Esophagus squamous epithelium (tissue), 4 donors: Measurements from ENCODE around the gene THADA.

Experiments used
- CTCF ChIP-seq, 6 experiments: fragments of 450-650 bp in 4 of 6; fragments of 200-600 bp in 2 of 6; sonication (generic) in 2 of 6; IDR thresholded peaks; one replicate each; pipeline ENCODE4 v1.5.1; 2016 to 2019; ENCODE audit warnings: antibody characterized with exemption in 6 of 6, mild to moderate bottlenecking in 4 of 6, moderate library complexity in 4 of 6
- POLR2A ChIP-seq, 4 donors: fragments of 450-650 bp; IDR thresholded peaks; one replicate each; pipeline ENCODE4 v1.6.1; 2017; ENCODE audit warnings: antibody characterized with exemption in 4 of 4, mild to moderate bottlenecking in 4 of 4, moderate library complexity in 3 of 4

DNA sequence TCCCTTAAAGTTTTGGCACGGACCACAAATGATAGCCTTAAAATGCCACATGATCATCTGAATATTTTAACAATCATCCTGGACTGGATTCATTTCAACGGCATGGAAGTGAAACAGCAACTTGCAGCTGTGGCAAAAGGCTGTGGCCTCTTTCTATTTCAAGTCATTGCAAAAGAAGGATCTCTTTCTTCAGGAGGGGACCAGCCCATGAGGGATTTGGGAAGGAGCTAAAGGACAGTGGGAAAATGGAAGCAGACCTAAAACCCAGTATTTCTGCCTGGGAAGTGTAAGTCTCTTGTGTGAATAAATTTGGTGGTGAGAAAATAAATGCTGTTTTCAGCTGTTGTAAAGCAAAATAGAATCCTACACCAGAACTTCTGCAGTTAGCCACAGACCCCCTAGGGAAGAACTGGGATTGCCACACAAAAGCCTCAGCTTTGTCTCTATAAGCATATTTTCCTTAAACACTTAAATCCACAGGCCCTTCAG is 262.1 kb downstream of the THADA start:
- no peak for TF ChIP-seq CTCF (IDR thresholded peaks at IDR 0.05)
- peak in 1 of 4 donors; percentile 12 for TF ChIP-seq POLR2A (IDR thresholded peaks at IDR 0.05)
